Stimulated activated CD4-positive, alpha-beta T cell treated with anti-CD3 and anti-CD28 coated beads, Interleukin-4, amount 100 ng/mL, for 1 hour (primary cell): ENCODE data around the gene TMCO4.
A peak's percentile ranks its signal among the peaks of the same experiment; 100 is the strongest.
"Not testable (repeated sequence)": the region's sequence is repeated elsewhere in the genome, so short reads cannot be mapped to it uniquely, and the experiment has no call there.

Source experiments
- DNase-seq: peaks from one replicate; pipeline ENCODE4 v3.0.0-alpha.2; 2020

The TMCO4 gene

GRCh38 chr1:19812875-19813642 is 13.3 kb upstream of the TMCO4 start:
- no peak for DNase-seq

GRCh38 chr1:19811206-19811851 is 11.6 kb upstream of the TMCO4 start:
- DNase-seq, result peak; percentile 56

DNA sequence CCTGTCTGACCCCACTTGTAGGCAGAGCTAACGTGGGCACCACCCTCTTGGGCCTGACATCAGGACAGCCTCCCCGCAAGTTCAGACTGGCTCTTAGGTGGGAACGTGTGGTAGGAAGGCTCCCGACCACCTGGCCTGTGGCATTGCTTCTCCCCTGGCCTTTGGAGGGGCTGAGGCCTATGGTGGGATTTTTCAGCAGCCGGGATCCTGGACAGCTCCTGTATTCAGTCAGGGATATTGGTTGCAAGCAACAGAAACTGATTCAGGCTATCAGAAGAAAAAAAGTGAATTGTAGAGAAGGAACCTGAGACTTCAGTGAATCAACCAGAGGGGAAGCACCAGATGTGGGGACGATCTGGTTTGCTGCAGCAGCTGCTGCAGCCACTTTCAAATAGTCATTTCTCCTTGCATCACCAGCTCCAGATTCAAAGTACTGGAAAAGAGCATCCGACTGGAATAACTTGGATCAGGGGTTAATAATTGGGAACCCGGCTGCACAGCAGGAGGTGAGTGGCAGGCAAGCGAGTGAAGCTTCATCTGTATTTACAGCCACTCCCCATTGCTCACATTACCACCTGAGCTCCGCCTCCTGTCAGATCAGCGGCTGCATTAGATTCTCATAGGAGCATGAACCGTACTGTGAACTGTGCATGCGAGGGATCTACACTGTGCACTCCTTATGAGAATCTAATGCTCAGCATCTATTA is 9.5 kb upstream of the TMCO4 start:
- no peak for DNase-seq

DNA sequence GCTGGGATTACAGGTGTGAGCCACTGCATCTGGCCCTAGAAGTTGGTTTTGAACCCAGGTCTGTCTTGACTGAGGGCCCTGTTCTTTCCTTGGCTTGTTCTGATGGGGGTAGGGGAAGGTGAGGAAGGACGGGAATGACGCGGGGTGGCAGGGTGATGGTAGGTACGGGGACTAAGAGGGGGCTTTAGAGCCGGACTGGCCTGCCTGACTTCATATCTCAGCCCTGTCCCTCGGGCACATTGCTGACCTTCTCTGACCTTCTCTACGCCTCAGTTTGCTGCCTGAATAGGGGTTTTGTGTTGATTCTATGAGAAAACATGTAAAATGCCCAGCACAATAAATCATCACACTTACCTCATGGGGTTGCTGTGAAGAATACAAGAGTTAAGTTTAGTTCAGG is 8.6 kb upstream of the TMCO4 start:
- DNase-seq, result no peak

DNA sequence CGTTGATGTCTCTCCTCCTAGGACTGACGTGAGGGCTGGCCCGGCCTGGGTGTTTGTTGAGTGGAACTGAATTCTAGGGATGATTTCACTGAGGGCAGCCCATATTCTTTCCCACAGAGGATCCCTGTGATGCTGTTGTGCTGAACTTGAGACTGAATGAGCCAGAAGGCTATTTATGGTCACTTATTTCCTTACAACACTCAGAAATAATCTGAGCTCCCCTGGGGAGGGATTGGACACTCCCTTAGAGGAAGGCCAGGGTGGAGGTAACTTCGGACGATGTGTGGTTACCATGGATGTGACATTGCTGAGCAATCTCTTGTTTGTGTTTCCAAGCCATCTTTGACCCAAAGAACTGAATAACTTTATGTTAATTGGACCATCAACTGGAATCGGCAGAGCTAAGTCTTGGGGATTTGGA is 5.1 kb upstream of the TMCO4 start:
- no peak for DNase-seq

GRCh38 chr1:19802269-19802668 is 2.6 kb upstream of the TMCO4 start:
- no peak for DNase-seq

DNA sequence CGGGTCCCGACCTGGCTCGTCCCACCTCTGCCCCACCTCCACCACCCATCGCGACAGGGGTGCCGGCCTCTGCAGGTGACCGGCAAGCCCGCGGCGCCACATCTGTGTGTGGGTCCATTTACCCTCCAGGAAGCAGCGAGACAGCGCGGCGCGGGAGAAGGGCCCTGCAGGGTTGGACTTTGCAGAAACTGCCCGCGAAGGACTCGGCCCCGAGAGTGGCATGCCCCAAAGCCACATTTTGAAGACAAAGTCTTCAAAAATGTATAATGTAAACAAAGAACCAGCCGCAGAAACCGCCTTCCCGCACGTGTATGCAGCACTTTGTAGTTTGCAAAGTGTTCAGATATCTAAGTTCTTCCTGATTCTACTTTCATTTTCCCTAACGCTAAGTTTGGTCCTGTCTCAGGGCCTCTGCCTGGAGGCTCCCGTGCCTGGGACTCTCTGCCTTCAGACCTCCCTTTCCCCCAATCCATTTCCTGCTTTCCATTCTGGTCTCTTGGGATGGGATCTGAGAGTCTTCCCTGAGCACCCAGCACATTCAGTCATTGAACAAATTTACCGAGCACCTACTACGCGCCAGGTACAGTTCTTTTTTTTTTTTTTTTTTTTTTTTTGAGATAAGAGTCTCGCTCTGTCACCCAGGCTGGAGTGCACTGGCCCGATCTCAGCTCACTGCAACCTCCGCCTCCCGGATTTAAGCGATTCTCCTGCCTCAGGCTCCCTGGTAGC is 524 bp upstream of the TMCO4 start:
- DNase-seq, result peak; percentile 50

GRCh38 chr1:19798486-19799229 is 1.1 kb downstream of the TMCO4 start:
- no peak for DNase-seq

DNA sequence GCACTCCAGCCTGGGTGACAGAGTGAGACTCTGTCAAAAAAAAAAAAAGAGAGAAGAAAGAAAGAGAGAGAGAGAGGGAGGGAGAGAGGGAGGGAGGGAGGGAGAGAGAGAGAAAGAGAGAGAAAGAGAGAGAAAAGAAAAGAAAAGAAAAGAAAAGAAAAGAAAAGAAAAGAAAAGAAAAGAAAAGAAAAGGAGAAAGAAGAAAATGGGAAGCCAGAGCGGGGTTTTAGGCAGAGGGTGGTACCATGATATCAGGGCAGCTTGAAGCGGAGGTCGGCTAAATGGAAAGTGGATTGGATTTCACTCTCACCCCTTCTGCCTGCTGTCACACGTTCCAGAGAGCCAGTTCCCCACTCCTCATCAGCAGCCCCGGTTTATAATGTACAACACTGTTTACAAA is 1.9 kb downstream of the TMCO4 start:
- DNase-seq, result no peak

- DNase-seq, result no peak
These were observed 5.1 kb downstream of the TMCO4 start for GRCh38 chr1:19794583-19794982.

DNA sequence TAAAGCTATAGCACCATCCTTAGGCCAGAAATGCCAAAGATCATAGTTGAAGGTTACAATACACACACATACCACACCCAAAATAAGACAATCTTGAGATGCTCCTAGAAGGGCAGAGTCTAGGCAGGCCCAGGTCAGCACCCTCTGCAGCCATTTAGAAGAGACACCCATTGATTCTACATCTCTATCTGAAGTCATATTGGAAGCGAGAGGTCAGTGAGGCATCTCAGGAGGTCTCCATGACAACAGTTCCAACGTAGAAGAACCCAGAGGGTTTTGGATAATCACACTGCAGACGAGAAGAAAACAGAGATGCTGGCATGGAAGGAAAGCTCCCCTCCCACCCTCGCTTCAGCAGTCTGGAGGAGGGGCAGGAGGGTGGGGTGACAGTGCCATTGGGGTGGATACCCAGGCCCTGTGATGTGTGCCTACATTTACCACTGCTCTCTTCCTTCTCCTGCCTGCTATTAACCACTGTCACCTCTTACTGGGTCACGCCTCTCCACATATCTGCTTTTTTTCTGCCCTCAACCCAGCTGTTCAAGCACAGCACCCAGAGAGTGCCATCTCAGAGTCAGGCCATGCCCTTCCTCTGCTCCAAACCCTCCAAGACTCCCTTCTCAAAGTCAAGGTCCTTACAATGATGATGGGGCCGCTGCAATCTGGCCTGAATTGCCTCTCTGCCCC is 6.2 kb downstream of the TMCO4 start:
- DNase-seq, result no peak

GRCh38 chr1:19792237-19793002 is 7.3 kb downstream of the TMCO4 start:
- no peak for DNase-seq

GRCh38 chr1:19790061-19790975 is 9.4 kb downstream of the TMCO4 start:
- not testable (repeated sequence) for DNase-seq

DNA sequence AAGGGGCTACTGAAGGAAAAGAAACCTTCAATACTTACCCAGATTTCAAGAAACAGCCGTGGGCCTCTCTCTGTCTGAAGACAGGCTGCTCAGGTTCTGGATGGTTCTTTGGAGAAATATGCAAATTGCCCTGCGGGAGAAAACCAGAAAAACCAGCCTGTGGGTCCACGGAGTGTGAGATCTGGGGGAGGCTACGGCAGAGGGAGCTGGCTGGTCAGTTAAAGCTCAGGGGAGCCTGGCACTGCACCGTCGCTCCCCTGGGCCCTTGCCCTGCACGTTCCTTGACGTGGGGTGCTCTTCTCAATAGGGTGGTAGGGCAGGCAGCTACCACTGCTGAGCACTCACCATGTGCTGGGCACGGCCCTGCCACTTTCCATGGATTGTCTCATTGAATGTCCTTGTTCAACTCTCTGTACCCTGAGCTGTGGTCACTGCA is 12.7 kb downstream of the TMCO4 start:
- DNase-seq, result no peak

DNA sequence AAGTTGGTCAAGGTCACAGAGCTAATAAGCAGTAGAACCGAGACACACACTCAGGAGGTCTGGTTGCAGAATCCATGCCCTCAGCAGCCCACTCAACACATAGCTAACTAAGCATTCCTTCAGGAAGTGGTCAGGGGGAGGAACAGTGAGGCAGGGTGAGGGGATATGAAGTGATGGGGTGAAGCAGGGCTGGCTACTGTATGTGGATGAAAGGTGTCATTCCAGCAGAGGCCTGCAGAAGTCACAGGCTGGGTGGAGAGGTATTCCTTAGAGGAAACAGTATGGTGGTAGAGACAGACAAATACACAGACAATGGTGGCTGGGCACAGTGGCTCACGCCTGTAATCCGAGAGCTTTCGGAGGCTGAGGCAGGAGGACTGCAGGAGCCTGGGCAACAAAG is 14.1 kb downstream of the TMCO4 start:
- DNase-seq, result no peak

DNA sequence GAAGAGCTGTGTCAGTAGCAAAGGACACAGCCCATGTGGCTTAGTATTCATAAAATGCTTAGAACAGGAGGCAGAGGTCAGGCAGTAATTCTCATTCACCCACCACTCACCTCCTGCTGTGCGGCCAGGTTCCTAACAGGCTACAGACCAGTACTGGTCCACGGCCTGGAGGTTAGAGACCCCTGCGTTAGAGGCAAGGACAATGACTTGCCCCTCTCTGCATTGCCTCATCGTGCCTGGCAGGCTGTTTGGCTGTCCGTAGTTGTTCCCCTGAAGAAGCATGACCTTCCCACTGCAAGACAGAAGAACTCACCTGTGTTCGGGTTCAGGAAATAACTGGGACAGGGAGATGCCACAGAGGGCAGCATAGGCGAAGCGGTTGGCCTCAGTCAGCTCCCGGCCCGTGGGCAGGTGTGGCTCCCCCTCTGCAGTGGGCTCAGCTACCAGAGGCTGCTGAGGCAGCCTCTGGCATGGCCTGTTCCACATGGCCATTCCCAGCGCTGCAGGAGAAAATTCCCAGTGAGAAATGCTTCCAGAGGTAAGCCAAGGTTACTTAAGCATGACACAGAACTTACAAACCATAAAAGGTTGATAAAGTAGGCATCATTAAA is 19.3 kb downstream of the TMCO4 start:
- no peak for DNase-seq

GRCh38 chr1:19776933-19777332 is 22.8 kb downstream of the TMCO4 start:
- no peak for DNase-seq

- no peak for DNase-seq
These were observed 23.4 kb downstream of the TMCO4 start for GRCh38 chr1:19776287-19776686.

DNA sequence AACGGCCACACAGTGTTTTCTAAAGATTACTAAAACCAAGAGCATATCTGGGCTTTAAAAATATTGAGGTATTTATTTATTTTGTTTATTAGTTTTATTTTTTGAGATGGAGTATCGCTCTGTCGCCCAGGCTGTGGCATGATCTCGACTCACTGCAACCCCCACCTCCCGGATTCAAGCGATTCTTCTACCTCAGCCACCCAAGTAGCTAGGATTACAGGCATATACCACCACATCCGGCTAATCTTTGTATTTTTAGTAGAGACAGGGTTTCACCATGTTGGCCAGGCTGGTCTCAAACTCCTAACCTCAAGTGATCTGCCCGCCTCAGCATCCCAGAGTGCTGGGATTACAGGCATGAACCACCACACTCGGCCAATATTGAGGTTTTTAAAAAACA is 23.9 kb downstream of the TMCO4 start:
- DNase-seq, result no peak

- no peak for DNase-seq
These were observed 24.4 kb downstream of the TMCO4 start for GRCh38 chr1:19775317-19775716.
